GM13977 (cell line): ENCODE measurements around the gene TULP4.

Source experiments
- DNase-seq: peaks from one replicate; pipeline ENCODE4 v3.0.0; 2012; ENCODE audit warnings: low spot score
- CTCF ChIP-seq: IDR thresholded peaks from 2 replicates; pipeline ENCODE4 v1.5.1; 2012; ENCODE audit warnings: mild to moderate bottlenecking, control low read depth; ENCODE audit not compliant: insufficient read depth; ENCODE audit errors: extremely low read depth, missing control alignments
- in situ Hi-C: fragments of 300-500 bp; cut with MboI; formaldehyde crosslinking; loops from one replicate; pipeline ENCODE4 v1.12.0; 2022; ENCODE audit warnings: low sequenced_read_pairs, low pct_unique_long_range_greater_than_20kb, mixed read lengths, inconsistent platforms; ENCODE audit not compliant: unreplicated experiment

The TULP4 gene

GRCh38 chr6:158431036-158431435, 118.8 kb downstream of the TULP4 start:
- TF ChIP-seq CTCF = no peak
- in situ Hi-C loops = no loop called here
- no peak for DNase-seq

- no peak for DNase-seq
- TF ChIP-seq CTCF = no peak
- in situ Hi-C loops = no loop called here
These were observed 119.3 kb downstream of the TULP4 start for GRCh38 chr6:158431560-158431959.

GRCh38 chr6:158437571-158437970, 125.3 kb downstream of the TULP4 start:
- DNase-seq = no peak
- no peak for TF ChIP-seq CTCF
- in situ Hi-C loops = no loop called here

GRCh38 chr6:158438226-158438625, 126.0 kb downstream of the TULP4 start:
- no peak for TF ChIP-seq CTCF
- no peak for DNase-seq
- in situ Hi-C loops = no loop called here

GRCh38 chr6:158439255-158439654, 127.0 kb downstream of the TULP4 start:
- peak; percentile 75 for DNase-seq

GRCh38 chr6:158441716-158442215, 129.5 kb downstream of the TULP4 start:
- in situ Hi-C loops = no loop called here
- DNase-seq = no peak
- no peak for TF ChIP-seq CTCF

More at GRCh38 chr6:158439255-158439654, 127.0 kb downstream of the TULP4 start:
- in situ Hi-C loops = no loop called here
- TF ChIP-seq CTCF = no peak

GRCh38 chr6:158442306-158442705, 130.0 kb downstream of the TULP4 start:
- in situ Hi-C loops = no loop called here
- no peak for DNase-seq

More at GRCh38 chr6:158442306-158442705, 130.0 kb downstream of the TULP4 start:
- no peak for TF ChIP-seq CTCF
